GM10266 (cell line): ENCODE measurements around the gene ATP2B2.

Source experiments
- DNase-seq: peaks from one replicate; pipeline ENCODE4 v3.0.0; 2012; ENCODE audit errors: extremely low spot score
- CTCF ChIP-seq: IDR thresholded peaks from 2 replicates; pipeline ENCODE4 v1.5.1; 2012; ENCODE audit warnings: mild to moderate bottlenecking, low read depth; ENCODE audit not compliant: control insufficient read depth, insufficient read depth; ENCODE audit errors: missing control alignments

Gene ATP2B2

DNA sequence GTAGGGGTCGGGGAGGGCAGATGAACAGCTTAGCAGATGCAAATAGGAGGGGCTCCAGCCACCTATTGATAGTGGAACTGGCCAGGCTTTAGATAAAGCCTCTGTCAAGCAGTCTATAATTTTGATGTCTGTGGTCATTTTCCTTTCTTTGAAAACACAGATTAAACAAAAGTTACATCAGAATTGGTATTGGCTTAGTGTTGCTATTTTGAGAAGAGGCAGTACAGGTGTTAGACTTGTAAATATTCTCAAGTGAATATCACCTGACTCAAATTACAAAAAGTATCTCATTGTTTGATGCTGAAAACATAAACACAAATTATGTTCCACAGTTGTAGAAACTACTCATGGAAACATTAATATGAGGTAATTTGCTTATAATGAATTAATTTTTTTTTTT lies 230.8 kb downstream of the ATP2B2 start:
- DNase-seq: no peak

More for the DNA sequence above, 230.8 kb downstream of the ATP2B2 start:
- TF ChIP-seq CTCF: no peak
